Motor neuron (in vitro differentiated cells): ENCODE measurements around the gene TEAD4. TPM values are rescaled to one million over a fixed set of nuclear protein-coding genes. Genes with fewer than 3 reads are reported as not detected.
A peak's percentile ranks its signal among the peaks of the same experiment; 100 is the strongest.

Source experiments
- ATAC-seq, 8 experiments: fragments of 200-7000 bp; cut with Tn5 transposase; replicated peaks in 6 of 8; 2 replicates each; pipeline ENCODE4 v1.8.0; 2021; ENCODE audit warnings: mild to moderate bottlenecking in 8 of 8, moderate library complexity in 8 of 8
- H3K27ac ChIP-seq, 2 donors: fragments of 250-450 bp; sonication (Bioruptor Pico); 2 replicates each; pipeline ENCODE4 v1.9.0; 2021; ENCODE audit warnings: antibody characterized with exemption in 2 of 2, mild to moderate bottlenecking in 2 of 2, moderate library complexity in 1 of 2
- H3K4me1 ChIP-seq, 2 donors: fragments of 250-450 bp; sonication (Bioruptor Pico); replicated peaks in 1 of 2; 2 replicates each; pipeline ENCODE4 v1.6.1; 2021; ENCODE audit warnings: antibody characterized with exemption in 2 of 2, mild to moderate bottlenecking in 2 of 2, moderate library complexity in 1 of 2
- H3K4me3 ChIP-seq, 5 donors: fragments of 250-450 bp; sonication (Bioruptor Pico); 2 replicates each; pipeline ENCODE4 v1.9.0; 2021; ENCODE audit warnings: antibody characterized with exemption in 5 of 5, mild to moderate bottlenecking in 5 of 5, moderate library complexity in 4 of 5
- WGBS, 10 experiments: fragments of 450-650 bp; shearing (Covaris generic); methylation state at CpG; one replicate each; pipeline ENCODE4 v1.0.0; 2022; 5-methylcytosine and 5-hydroxymethylcytosine counted together
- in situ Hi-C, 9 experiments: fragments of 400-800 bp; cut with MboI; loops; one replicate each; pipeline ENCODE4 v1.15.0; 2021; ENCODE audit warnings: low sequenced_read_pairs in 9 of 9, low pct_unique_long_range_greater_than_20kb in 2 of 9; ENCODE audit not compliant: unreplicated experiment in 9 of 9
- total RNA-seq, 8 experiments: library from RNA; unstranded; fragments of 300-600 nt; gene quantifications; 2 replicates each; pipeline versions ENCODE4 v1.2.3 to v1.2.4, GENCODE V29; 2022

Gene TEAD4
- total RNA-seq = 10 to 100 TPM in 4 of 8 experiments, 1 to 10 TPM in 3, under 1 TPM in 1; 0.98 to 21.0 (median 9.1) TPM

- no CpG with 5 or more reads among the region's 50 CpGs for WGBS, 10 experiments
- peak within 1 kb of the TSS; percentile 48 to 56 (median 50) for H3K4me3 ChIP-seq
- peak; percentile 60 to 84 (median 77) for ATAC-seq
- no peak within 1 kb of the TSS for H3K27ac ChIP-seq
- in situ Hi-C loops = loop anchor here in 1 of 9 experiments (5.0 kb wide), 1 partner anchor 73 kb away; no protein-coding TSS in a partner anchor
- peaks cover 3 to 7% of the 10 kb centered on the region in 2 donors for H3K4me1 ChIP-seq
These were observed at the start of gene TEAD4 for GRCh38 chr12:2959192-2959504. TSS of gene TEAD4 (plus strand) at chr12:2959397.

DNA sequence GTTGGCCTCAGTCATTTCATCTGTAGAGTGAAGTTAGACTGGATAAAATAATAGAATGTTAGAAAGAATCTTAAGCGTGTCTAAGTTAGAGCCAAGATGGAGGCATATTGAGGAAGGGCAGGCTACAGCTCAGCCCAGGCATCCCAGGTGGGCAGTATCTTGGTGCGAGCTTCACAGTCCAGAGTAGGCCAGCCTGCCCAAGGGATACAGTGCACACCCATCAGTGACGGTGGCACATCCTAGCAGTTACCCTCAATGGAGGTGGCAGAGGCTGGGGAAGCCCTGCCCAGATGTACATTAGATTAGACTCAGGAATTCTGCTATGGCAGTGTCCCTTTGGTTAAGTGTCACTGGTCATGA lies 47.0 kb upstream of the TEAD4 start:
- in situ Hi-C loops = no loop called here
- no peak for ATAC-seq
- no peak overlapping the region for H3K27ac ChIP-seq
- 93 to 100% (median 100%) methylated on average over 1 to 2 of the region's 3 CpGs; no CpG with 5 or more reads in 2 of the 10 experiments for WGBS, 10 experiments
- H3K4me1 ChIP-seq = no peaks in the 10 kb centered on the region
- H3K4me3 ChIP-seq = no peak overlapping the region

DNA sequence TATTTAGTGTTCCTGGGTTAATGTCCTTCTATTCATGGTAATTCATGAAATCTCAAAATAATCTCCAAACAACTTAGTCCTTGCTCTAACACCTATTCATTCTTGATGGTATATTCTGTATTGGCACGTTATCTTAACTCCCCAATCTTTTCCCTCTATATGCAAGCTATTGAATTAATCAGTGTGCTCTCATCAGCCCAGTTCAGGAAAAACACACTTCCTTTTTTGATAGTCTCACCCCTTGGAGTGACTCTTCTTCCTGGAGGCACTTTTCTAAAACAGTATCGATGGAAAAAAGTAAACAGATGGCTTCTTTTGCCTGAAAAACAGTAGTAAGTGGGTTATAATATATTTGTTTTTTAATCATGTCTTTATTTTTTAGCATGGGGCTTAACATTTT lies 39.9 kb upstream of the TEAD4 start:
- Histone ChIP-seq H3K27ac (no peak overlapping the region), H3K4me3 (no peak overlapping the region), H3K4me1 (no peaks in the 10 kb centered on the region)
- ATAC-seq = no peak
- 93 to 100% (median 100%) methylated on average over 2 of the region's 2 CpGs for WGBS, 10 experiments
- in situ Hi-C loops = no loop called here

DNA sequence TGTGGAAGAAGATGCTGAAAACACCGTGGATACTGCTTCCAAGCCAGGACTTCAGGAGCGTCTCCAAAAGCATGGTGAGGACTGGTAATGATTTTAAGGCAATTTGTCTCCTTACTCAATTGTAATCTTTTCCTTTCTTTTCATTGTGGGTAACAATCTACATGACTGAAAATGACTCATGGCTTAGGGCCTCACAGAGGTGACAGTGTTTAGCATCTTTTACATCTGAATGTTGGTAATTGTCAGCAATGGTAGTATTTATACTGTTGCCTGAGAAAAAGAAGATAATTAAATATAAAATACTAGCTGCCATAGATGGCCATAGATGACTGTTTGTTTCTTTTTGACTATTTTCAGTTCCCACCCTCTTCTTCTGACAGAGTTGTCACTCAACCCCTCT lies 36.9 kb upstream of the TEAD4 start:
- H3K4me1 ChIP-seq = no peaks in the 10 kb centered on the region
- H3K4me3 ChIP-seq = no peak overlapping the region
- in situ Hi-C loops = no loop called here
- ATAC-seq = peak in 4 of 8 experiments; percentile 33 to 64 (median 48)
- H3K27ac ChIP-seq = no peak overlapping the region
- 34 to 100% (median 82%) methylated on average over 1 to 2 of the region's 2 CpGs; no CpG with 5 or more reads in 2 of the 10 experiments for WGBS, 10 experiments

DNA sequence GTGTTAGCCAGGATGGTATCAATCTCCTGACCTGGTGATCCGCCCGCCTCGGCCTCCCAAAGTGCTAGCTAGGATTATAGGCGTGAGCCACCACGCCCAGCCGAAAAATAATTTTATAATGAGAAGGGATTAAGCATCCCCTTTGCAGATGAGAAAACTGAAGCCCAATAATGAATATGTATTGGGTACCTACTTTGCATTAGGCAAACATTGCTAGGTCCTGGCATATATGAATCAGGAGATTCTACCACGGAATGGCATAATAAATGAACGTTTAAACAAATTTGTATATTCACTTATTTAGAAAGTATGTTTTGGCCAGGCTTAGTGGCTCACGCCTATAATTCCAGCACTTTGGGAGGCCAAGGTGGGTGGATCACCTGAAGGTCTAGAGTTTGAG lies 36.1 kb upstream of the TEAD4 start:
- no peak overlapping the region for H3K4me3 ChIP-seq
- no peaks in the 10 kb centered on the region for H3K4me1 ChIP-seq
- 33 to 100% (median 95%) methylated on average over 2 to 5 of the region's 9 CpGs; no CpG with 5 or more reads in 2 of the 10 experiments for WGBS, 10 experiments
- in situ Hi-C loops = no loop called here
- ATAC-seq = peak in 1 of 8 experiments; percentile 98
- no peak overlapping the region for H3K27ac ChIP-seq

DNA sequence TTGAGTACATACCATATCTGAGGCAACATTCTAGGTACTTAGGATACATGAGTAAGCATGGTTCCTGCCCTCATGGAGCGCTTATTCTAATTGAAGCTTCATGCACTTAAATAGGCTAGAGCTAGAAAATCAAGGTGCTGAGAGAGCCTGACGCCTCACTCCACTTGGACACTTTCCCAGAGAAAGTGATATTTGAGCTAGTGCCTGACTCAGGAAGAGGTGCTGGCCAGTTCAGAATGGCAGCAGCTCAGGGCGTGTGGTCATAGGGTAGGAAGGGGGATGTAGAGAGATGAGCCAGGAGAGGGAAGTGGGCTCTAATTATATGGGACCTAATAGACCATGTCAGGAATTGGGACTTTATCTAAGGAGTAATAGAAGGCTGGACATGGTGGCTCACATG lies 35.2 kb upstream of the TEAD4 start:
- in situ Hi-C loops = no loop called here
- no peaks in the 10 kb centered on the region for H3K4me1 ChIP-seq
- WGBS, 10 experiments = 63 to 100% (median 97%) methylated on average over 1 to 3 of the region's 3 CpGs; no CpG with 5 or more reads in 2 of the 10 experiments
- no peak overlapping the region for H3K4me3 ChIP-seq
- H3K27ac ChIP-seq = no peak overlapping the region
- no peak for ATAC-seq

GRCh38 chr12:2925322-2925995 lies 33.7 kb upstream of the TEAD4 start:
- no peak for ATAC-seq
- no peaks in the 10 kb centered on the region for H3K4me1 ChIP-seq
- no peak overlapping the region for H3K4me3 ChIP-seq
- in situ Hi-C loops = no loop called here
- 41 to 100% (median 81%) methylated on average over 1 to 6 of the region's 6 CpGs for WGBS, 10 experiments
- H3K27ac ChIP-seq = no peak overlapping the region

DNA sequence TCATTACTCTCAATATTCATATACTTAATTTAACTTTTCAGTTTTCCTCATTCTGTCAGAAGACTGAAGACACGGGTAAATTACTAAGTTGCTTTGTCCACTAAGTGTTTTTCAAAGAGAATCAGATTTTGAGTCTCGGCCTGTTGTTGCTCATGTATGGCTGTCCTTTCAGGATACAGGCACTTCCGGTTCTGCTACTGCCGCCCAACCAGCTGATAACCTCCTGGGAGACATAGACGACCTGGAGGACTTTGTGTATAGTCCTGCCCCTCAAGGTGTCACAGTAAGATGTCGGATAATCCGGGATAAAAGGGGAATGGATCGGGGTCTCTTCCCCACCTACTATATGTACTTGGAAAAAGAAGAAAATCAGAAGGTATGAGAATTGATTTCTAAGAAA lies 28.3 kb upstream of the TEAD4 start:
- no peaks in the 10 kb centered on the region for H3K4me1 ChIP-seq
- H3K27ac ChIP-seq = no peak overlapping the region
- in situ Hi-C loops = no loop called here
- H3K4me3 ChIP-seq = no peak overlapping the region
- no peak for ATAC-seq
- 0 to 100% (median 88%) methylated on average over 1 to 6 of the region's 8 CpGs for WGBS, 10 experiments

DNA sequence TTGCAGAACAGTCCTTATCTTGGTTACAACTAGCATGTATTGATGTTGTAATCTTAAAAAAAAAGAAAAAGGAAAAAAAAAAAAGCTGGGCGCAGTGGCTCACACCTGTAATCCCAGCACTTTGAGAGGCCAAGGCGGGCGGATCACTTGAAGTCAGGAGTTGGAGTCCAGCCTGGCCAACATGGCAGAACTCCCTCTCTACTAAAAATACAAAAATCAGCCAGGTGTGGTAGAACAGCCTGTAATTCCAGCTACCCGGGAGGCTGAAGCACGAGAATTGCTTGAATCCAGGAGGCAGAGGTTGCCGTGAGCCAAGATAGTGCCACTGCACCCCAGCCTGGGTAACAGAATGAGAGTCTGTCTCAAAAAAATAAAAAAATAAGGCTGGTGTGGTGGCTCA lies 25.6 kb upstream of the TEAD4 start:
- H3K4me1 ChIP-seq = no peaks in the 10 kb centered on the region
- H3K4me3 ChIP-seq = no peak overlapping the region
- ATAC-seq = no peak
- 90 to 100% (median 97%) methylated on average over 1 to 6 of the region's 6 CpGs; no CpG with 5 or more reads in 1 of the 10 experiments for WGBS, 10 experiments
- no peak overlapping the region for H3K27ac ChIP-seq
- in situ Hi-C loops = no loop called here

DNA sequence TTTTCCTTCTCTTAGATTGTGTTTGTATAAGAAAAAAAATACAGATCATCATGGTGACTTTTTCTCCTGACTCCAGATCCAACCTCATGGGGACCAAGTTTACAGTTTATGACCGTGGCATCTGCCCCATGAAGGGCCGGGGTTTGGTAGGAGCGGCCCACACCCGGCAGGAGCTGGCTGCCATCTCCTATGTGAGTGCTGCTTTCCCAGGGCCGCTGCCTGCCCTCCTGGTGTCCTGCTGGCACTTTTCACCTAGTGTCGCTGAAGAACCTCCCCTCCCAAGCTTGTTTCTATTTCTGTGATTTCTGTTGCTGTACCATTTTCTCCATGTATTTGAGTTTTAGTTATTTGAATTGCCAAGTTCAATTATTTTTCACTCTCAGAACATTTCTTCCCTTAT lies 24.8 kb upstream of the TEAD4 start:
- ATAC-seq = no peak
- H3K27ac ChIP-seq = no peak overlapping the region
- in situ Hi-C loops = no loop called here
- 90 to 100% (median 95%) methylated on average over 1 to 5 of the region's 6 CpGs; no CpG with 5 or more reads in 2 of the 10 experiments for WGBS, 10 experiments
- no peaks in the 10 kb centered on the region for H3K4me1 ChIP-seq
- no peak overlapping the region for H3K4me3 ChIP-seq

- ATAC-seq = no peak
- WGBS, 10 experiments = 83 to 100% (median 94%) methylated on average over 1 to 6 of the region's 11 CpGs; no CpG with 5 or more reads in 2 of the 10 experiments
- in situ Hi-C loops = no loop called here
- H3K4me3 ChIP-seq = no peak overlapping the region
- H3K4me1 ChIP-seq = no peaks in the 10 kb centered on the region
- H3K27ac ChIP-seq = no peak overlapping the region
These were observed 22.9 kb upstream of the TEAD4 start for GRCh38 chr12:2936301-2936700.

- H3K4me3 ChIP-seq = no peak overlapping the region
- H3K4me1 ChIP-seq = no peaks in the 10 kb centered on the region
- ATAC-seq = no peak
- 39 to 100% (median 94%) methylated on average over 1 to 2 of the region's 3 CpGs; no CpG with 5 or more reads in 2 of the 10 experiments for WGBS, 10 experiments
- in situ Hi-C loops = no loop called here
- H3K27ac ChIP-seq = no peak overlapping the region
These were observed 21.7 kb upstream of the TEAD4 start for GRCh38 chr12:2937500-2937899.

GRCh38 chr12:2939191-2939590 lies 20.0 kb upstream of the TEAD4 start:
- in situ Hi-C loops = no loop called here

GRCh38 chr12:2940564-2940963 lies 18.6 kb upstream of the TEAD4 start:
- in situ Hi-C loops = no loop called here
- ATAC-seq = peak in 3 of 8 experiments; percentile 9 to 26 (median 23)
- Histone ChIP-seq H3K4me3 (no peak overlapping the region), H3K4me1 (peaks cover 0 to 6% of the 10 kb centered on the region in 2 donors), H3K27ac (no peak overlapping the region)
- 40 to 100% (median 86%) methylated on average over 1 to 5 of the region's 10 CpGs; no CpG with 5 or more reads in 6 of the 10 experiments for WGBS, 10 experiments

More at GRCh38 chr12:2939191-2939590, 20.0 kb upstream of the TEAD4 start:
- Histone ChIP-seq H3K4me3 (no peak overlapping the region), H3K4me1 (peaks cover 0 to under 1% of the 10 kb centered on the region in 2 donors), H3K27ac (no peak overlapping the region)
- ATAC-seq = no peak
- WGBS, 10 experiments = 47 to 100% (median 89%) methylated on average over 1 to 5 of the region's 5 CpGs; no CpG with 5 or more reads in 4 of the 10 experiments
